MCF 10A (cell line): ENCODE measurements around the gene GPR152. TPM values are rescaled to one million over a fixed set of nuclear protein-coding genes. Genes with fewer than 3 reads are reported as not detected.

ENCODE experiments used
- BruUV-seq: library from RNA; stranded (reverse); fragments of 400-500 nt; replicated peaks from 2 replicates; lab custom pipeline; 2021; lab: Mats Ljungman, UMichigan
- CTCF ChIA-PET: fragments of 300-600 bp; sonication (Branson Sonifier 250); formaldehyde crosslinking; extraction: SDS; loops from one replicate; lab custom pipeline; 2021; ENCODE audit warnings: antibody characterized with exemption, inconsistent platforms; lab: Yijun Ruan, JAX
- POLR2A ChIA-PET: fragments of 300-600, 350-650 bp; sonication (Branson Sonifier 250); formaldehyde crosslinking; extraction: SDS; loops from one replicate; lab custom pipeline; 2020; ENCODE audit warnings: antibody characterized with exemption, inconsistent platforms; lab: Yijun Ruan, JAX
- DNase-seq: peaks from one replicate; pipeline ENCODE4 v3.0.0-alpha.2; 2018; ENCODE audit not compliant: unreplicated experiment
- H3K27ac Mint-ChIP-seq: one replicate; pipeline ENCODE4 v1.8.0; 2022; ENCODE audit warnings: mild to moderate bottlenecking, low read depth, mixed read lengths; ENCODE audit not compliant: unreplicated experiment
- H3K27me3 Mint-ChIP-seq: one replicate; pipeline ENCODE4 v1.8.0; 2022; ENCODE audit warnings: mixed read lengths; ENCODE audit not compliant: insufficient read depth, unreplicated experiment
- H3K36me3 Mint-ChIP-seq: one replicate; pipeline ENCODE4 v1.8.0; 2022; ENCODE audit warnings: mild to moderate bottlenecking, moderate library complexity, mixed read lengths; ENCODE audit not compliant: insufficient read depth, unreplicated experiment
- H3K4me1 Mint-ChIP-seq: one replicate; pipeline ENCODE4 v1.8.0; 2022; ENCODE audit warnings: mixed read lengths; ENCODE audit not compliant: insufficient read depth, unreplicated experiment
- H3K4me3 Mint-ChIP-seq: one replicate; pipeline ENCODE4 v1.8.0; 2022; ENCODE audit warnings: mild to moderate bottlenecking, moderate library complexity, mixed read lengths; ENCODE audit not compliant: unreplicated experiment
- H3K9me3 Mint-ChIP-seq: one replicate; pipeline ENCODE4 v1.8.0; 2022; ENCODE audit warnings: mixed read lengths; ENCODE audit not compliant: unreplicated experiment
- CTCF ChIP-seq: fragments of 200-600 bp; IDR thresholded peaks from one replicate; pipeline ENCODE4 v1.8.0; 2022; ENCODE audit warnings: antibody characterized with exemption, mild to moderate bottlenecking; ENCODE audit not compliant: unreplicated experiment
- intact Hi-C: fragments of 100-400 bp; cut with micrococcal nuclease; formaldehyde crosslinking; loops from 2 replicates; pipeline ENCODE4 v1.14.1; 2022
- total RNA-seq: library from RNA; stranded (reverse); gene quantifications from 2 replicates; pipeline ENCODE4 v1.2.3, GENCODE V29; 2022

GPR152 gene
- total RNA-seq, 1 experiment from 2014 or later: not detected

- CTCF ChIA-PET: interaction anchor here (0.6 to 1.3 kb wide), 2 partner anchors 45 to 69 kb away, joined by 3 read pairs; no protein-coding TSS in a partner anchor
- BruUV-seq: no TSS peak
- intact Hi-C loops: no loop called here
- Mint-ChIP-seq H3K9me3 (no peaks in the 10 kb centered on the region), H3K27me3 (no peaks in the 10 kb centered on the region), H3K36me3 (no peaks in the 10 kb centered on the region), H3K4me3 (peak overlapping the region; percentile 74), H3K27ac (no peak overlapping the region), H3K4me1 (peaks cover 20% of the 10 kb centered on the region)
- no peak for TF ChIP-seq CTCF
- peak; percentile 94 for DNase-seq
- POLR2A ChIA-PET: interaction anchor here (1.0 to 3.3 kb wide), 11 partner anchors 8 to 163 kb away, joined by 3 to 27 read pairs (median 8); partner anchors contain the start of genes GSTP1, PPP1CA, RAD9A and RPS6KB2
Measured at GRCh38 chr11:67420646-67421429, 31.7 kb downstream of the GPR152 start.

DNA sequence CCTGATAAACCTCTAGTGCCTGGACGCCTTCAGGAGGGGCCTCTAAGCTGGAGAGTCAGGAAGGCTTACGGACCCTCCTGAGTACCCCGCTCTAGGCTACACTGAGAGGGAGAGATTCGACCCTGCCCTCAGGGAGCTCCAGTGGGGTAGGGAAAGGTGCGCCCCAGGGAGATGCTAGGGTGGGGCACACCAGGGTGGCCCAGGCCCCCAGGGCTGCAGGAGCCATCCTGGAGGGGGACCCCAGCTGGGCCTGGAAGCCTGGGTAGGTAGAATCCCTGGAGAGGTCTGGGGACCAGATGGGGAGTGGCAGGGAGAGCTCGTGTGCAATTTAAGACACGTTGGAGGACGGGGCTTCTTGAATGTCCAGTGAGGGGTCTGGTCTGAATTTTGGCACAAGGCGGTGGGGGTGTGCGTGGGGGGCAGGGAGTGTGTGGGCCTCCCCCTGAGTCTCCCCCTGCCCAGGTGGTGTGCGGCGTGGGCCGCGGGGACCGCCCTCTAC lies 32.3 kb downstream of the GPR152 start:
- TF ChIP-seq CTCF: no peak
- H3K4me3 Mint-ChIP-seq: peak overlapping the region; percentile 74
- H3K9me3 Mint-ChIP-seq: no peaks in the 10 kb centered on the region
- H3K27me3 Mint-ChIP-seq: no peaks in the 10 kb centered on the region
- no peak for DNase-seq
- no peak overlapping the region for H3K27ac Mint-ChIP-seq
- peaks cover 20% of the 10 kb centered on the region for H3K4me1 Mint-ChIP-seq
- no TSS peak for BruUV-seq
- no peaks in the 10 kb centered on the region for H3K36me3 Mint-ChIP-seq
- intact Hi-C loops: no loop called here
- ChIA-PET CTCF (interaction anchor here (0.6 to 1.3 kb wide), 4 partner anchors 46 to 199 kb away, joined by 3 read pairs; no protein-coding TSS in a partner anchor), POLR2A (interaction anchor here (0.6 to 3.3 kb wide), 14 partner anchors 9 to 1040 kb away, joined by 3 to 27 read pairs (median 6); partner anchors contain the start of genes GSTP1, PPP1CA, PPP6R3 and RAD9A)

DNA sequence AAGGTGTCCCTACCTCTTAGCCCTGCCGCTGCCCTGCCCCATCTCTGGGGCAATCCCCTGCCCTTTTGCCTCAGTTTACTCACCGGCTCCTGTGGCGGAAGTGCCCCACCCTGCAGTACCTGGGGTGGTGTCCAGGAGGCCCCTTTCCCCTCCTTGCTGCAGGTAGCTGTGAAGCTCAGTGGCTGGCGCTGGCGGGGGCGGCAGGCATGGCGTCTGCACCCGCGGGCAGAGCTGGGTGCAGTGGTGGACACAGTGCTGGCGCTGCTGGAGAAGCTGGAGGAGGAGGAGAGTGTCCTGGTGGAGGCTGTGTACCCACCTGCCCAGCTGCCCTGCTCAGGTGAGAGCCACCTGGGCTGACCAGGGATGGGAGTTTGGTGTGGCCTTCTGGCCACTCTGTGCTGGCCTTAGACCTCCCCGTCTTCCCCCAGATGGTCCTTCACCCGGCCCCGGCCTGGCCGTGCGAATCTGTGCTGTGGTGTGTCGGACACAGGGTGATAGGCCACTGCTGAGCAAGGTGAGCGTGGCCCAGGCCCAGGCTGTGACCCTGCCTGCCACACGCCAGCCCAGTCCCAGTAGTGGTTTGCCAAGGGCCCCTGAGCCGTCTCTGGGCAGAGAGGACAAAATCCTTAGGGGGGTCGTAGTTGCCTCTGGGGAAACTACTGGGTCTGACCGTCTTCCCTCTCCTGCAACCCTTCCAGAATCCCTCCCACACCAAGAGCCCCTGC lies 33.0 kb downstream of the GPR152 start:
- intact Hi-C loops: no loop called here
- TF ChIP-seq CTCF: no peak
- Mint-ChIP-seq H3K27me3 (no peaks in the 10 kb centered on the region), H3K4me3 (peak overlapping the region; percentile 74), H3K27ac (no peak overlapping the region), H3K4me1 (peaks cover 20% of the 10 kb centered on the region), H3K9me3 (no peaks in the 10 kb centered on the region), H3K36me3 (no peaks in the 10 kb centered on the region)
- BruUV-seq: no TSS peak
- ChIA-PET POLR2A (interaction anchor here (0.6 to 3.3 kb wide), 13 partner anchors 10 to 1041 kb away, joined by 3 to 27 read pairs (median 6); partner anchors contain the start of genes GSTP1, PPP1CA, PPP6R3 and RAD9A), CTCF (interaction anchor here (0.6 to 1.3 kb wide), 3 partner anchors 48 to 198 kb away, joined by 3 read pairs; no protein-coding TSS in a partner anchor)
- DNase-seq: no peak
